HCT116 (cell line): ENCODE results near the gene PGC. TPM values are rescaled to one million over a fixed set of nuclear protein-coding genes. Genes with fewer than 3 reads are reported as not detected.

ENCODE experiments used
- ATAC-seq: fragments of 200-7000 bp; cut with Tn5 transposase; 2 replicates; pipeline ENCODE4 v1.9.1; 2020; ENCODE audit warnings: mild to moderate bottlenecking, moderate library complexity
- BruUV-seq: library from RNA; stranded (reverse); fragments of 400-500 nt; replicated peaks from 2 replicates; lab custom pipeline; 2021; lab: Mats Ljungman, UMichigan
- CTCF ChIA-PET: fragments of 300-600 bp; sonication (Branson Sonifier 250); formaldehyde crosslinking; loops from one replicate; lab custom pipeline; 2021; ENCODE audit warnings: antibody characterized with exemption; lab: Charles Lee
- POLR2A ChIA-PET: fragments of 300-600, 350-600 bp; sonication (Branson Sonifier 250); formaldehyde crosslinking; loops from one replicate; lab custom pipeline; 2021; ENCODE audit warnings: antibody characterized with exemption; lab: Charles Lee
- RAD21 ChIA-PET, 2 experiments: fragments of 300-600 bp; sonication (Branson Sonifier 250); formaldehyde crosslinking; loops; one replicate each; lab custom pipeline; 2023; ENCODE audit warnings: low total read pairs in 2 of 2; ENCODE audit not compliant: uncharacterized antibody in 2 of 2, unreplicated experiment in 2 of 2, low non-redundant PET in 1 of 2; lab: Charles Lee
- DNase-seq: peaks from one replicate; pipeline ENCODE4 v3.0.0-alpha.2; 2010; ENCODE audit warnings: low read depth, low spot score
- H2AFZ ChIP-seq: fragments of 200-600 bp; shearing (Covaris generic), sonication (generic); 2 replicates; pipeline ENCODE4 v1.6.1; 2017; ENCODE audit warnings: low read depth, mixed run types, mixed read lengths, antibody characterized with exemption, low read length; ENCODE audit not compliant: poor library complexity, severe bottlenecking
- H3K27ac ChIP-seq: 2 replicates; pipeline ENCODE4 v1.5.1; 2012; ENCODE audit warnings: low read depth, low read length
- H3K27me3 ChIP-seq: fragments of 200-600 bp; sonication (generic); 2 replicates; pipeline ENCODE4 v1.6.1; 2016; ENCODE audit warnings: mixed run types, low read length, mixed read lengths; ENCODE audit not compliant: insufficient read depth
- H3K36me3 ChIP-seq, 2 experiments: fragments of 200-500 bp in 1 of 2; fragments of 200-600 bp in 1 of 2; sonication (Bioruptor generic) in 1 of 2; sonication (generic) in 1 of 2; 2 replicates each; pipeline versions ENCODE4 v1.5.1 to v1.6.1; 2014 to 2016; ENCODE audit warnings: low read length in 2 of 2, inconsistent platforms in 1 of 2, mixed read lengths in 1 of 2, mixed run types in 1 of 2; ENCODE audit not compliant: insufficient read depth in 2 of 2, control insufficient read depth in 1 of 2
- H3K4me1 ChIP-seq, 2 experiments: fragments of 200-600 bp in 1 of 2; sonication (generic) in 1 of 2; 2 replicates each; pipeline versions ENCODE4 v1.5.1 to v1.6.1; 2012 to 2017; ENCODE audit warnings: low read length in 2 of 2, inconsistent platforms in 1 of 2, mild to moderate bottlenecking in 1 of 2, mixed read lengths in 1 of 2, mixed run types in 1 of 2, moderate library complexity in 1 of 2; ENCODE audit not compliant: insufficient read depth in 2 of 2, control insufficient read depth in 1 of 2
- H3K4me2 ChIP-seq: fragments of 200-600 bp; sonication (generic); 2 replicates; pipeline ENCODE4 v1.6.1; 2017; ENCODE audit warnings: mixed run types, low read length, mixed read lengths
- H3K4me3 ChIP-seq, 2 experiments: fragments of 200-600 bp in 1 of 2; sonication (generic) in 1 of 2; replicated peaks in 1 of 2; 2 replicates each; pipeline ENCODE4 v1.5.1; 2011 to 2016; ENCODE audit warnings: low read length in 2 of 2, control low read depth in 1 of 2, low read depth in 1 of 2, mild to moderate bottlenecking in 1 of 2, mixed read lengths in 1 of 2, mixed run types in 1 of 2
- H3K79me2 ChIP-seq: fragments of 200-600 bp; sonication (generic); 2 replicates; pipeline ENCODE4 v1.6.1; 2017; ENCODE audit warnings: mild to moderate bottlenecking, mixed run types, low read length, moderate library complexity, mixed read lengths; ENCODE audit not compliant: insufficient read depth
- H3K9ac ChIP-seq: fragments of 200-600 bp; sonication (generic); 2 replicates; pipeline ENCODE4 v1.6.1; 2016; ENCODE audit warnings: low read length, mixed read lengths
- H3K9me2 ChIP-seq: fragments of 200-600 bp; sonication (generic), shearing (Covaris generic); 2 replicates; pipeline ENCODE4 v1.6.1; 2017; ENCODE audit warnings: mixed run types, mild to moderate bottlenecking, moderate library complexity; ENCODE audit not compliant: insufficient read depth
- H3K9me3 ChIP-seq, 2 experiments: fragments of 200-500 bp in 1 of 2; fragments of 200-600 bp in 1 of 2; sonication (Bioruptor generic) in 1 of 2; sonication (generic) in 1 of 2; 2 replicates each; pipeline ENCODE4 v1.6.1; 2014 to 2017; ENCODE audit warnings: low read length in 2 of 2, mixed read lengths in 2 of 2, inconsistent platforms in 1 of 2, low read depth in 1 of 2, mild to moderate bottlenecking in 1 of 2, mixed run types in 1 of 2, moderate library complexity in 1 of 2; ENCODE audit not compliant: control insufficient read depth in 1 of 2, insufficient read depth in 1 of 2
- H4K20me1 ChIP-seq: fragments of 200-600 bp; sonication (generic), shearing (Covaris generic); 2 replicates; pipeline ENCODE4 v1.6.1; 2017; ENCODE audit warnings: mixed run types, mild to moderate bottlenecking, moderate library complexity; ENCODE audit not compliant: insufficient read depth
- EGR1 ChIP-seq: IDR thresholded peaks from 2 replicates; pipeline ENCODE4 v1.6.1; 2012; ENCODE audit warnings: low read depth
- ELF1 ChIP-seq: IDR thresholded peaks from 2 replicates; pipeline ENCODE4 v1.6.1; 2012; ENCODE audit warnings: low read depth, borderline replicate concordance
- EZH2 ChIP-seq: fragments of 200-600 bp; sonication (generic); IDR thresholded peaks from 2 replicates; pipeline ENCODE4 v1.6.1; 2017; ENCODE audit warnings: antibody characterized with exemption, mixed run types
- POLR2A ChIP-seq: IDR thresholded peaks from 2 replicates; pipeline ENCODE4 v1.7.0; 2011; ENCODE audit warnings: borderline replicate concordance; ENCODE audit not compliant: insufficient read depth, insufficient read length; ENCODE audit errors: extremely low read depth
- RAD21 ChIP-seq: IDR thresholded peaks from 2 replicates; pipeline ENCODE4 v1.6.1; 2012; ENCODE audit warnings: low read depth, mild to moderate bottlenecking
- SIN3A ChIP-seq: IDR thresholded peaks from 2 replicates; pipeline ENCODE4 v1.6.1; 2012; ENCODE audit warnings: low read depth
- YY1 ChIP-seq: IDR thresholded peaks from 2 replicates; pipeline ENCODE4 v1.6.1; 2011; ENCODE audit warnings: low read length, low read depth, moderate library complexity, mild to moderate bottlenecking; ENCODE audit not compliant: insufficient replicate concordance; ENCODE audit errors: extremely low read depth
- ZFX ChIP-seq: fragments of 450-650 bp; IDR thresholded peaks from 2 replicates; pipeline ENCODE4 v1.6.1; 2017
- ZNF274 ChIP-seq: fragments of 200-500 bp; sonication (Bioruptor generic); IDR thresholded peaks from 2 replicates; pipeline ENCODE4 v1.6.1; 2014; ENCODE audit warnings: mild to moderate bottlenecking, low read depth, low read length, inconsistent platforms
- intact Hi-C: fragments of 100-400 bp; cut with micrococcal nuclease; formaldehyde crosslinking; loops from 2 replicates; pipeline ENCODE4 v1.10.0; 2022
- total RNA-seq: library from RNA; stranded (reverse); gene quantifications from one replicate; pipeline ENCODE4 v1.2.1, GENCODE V29; 2021; ENCODE audit not compliant: unreplicated experiment
- TF ChIP-seq, protein P1 (sequence below): IDR thresholded peaks from 2 replicates; pipeline ENCODE4 v1.6.1; 2012
- TF ChIP-seq, protein P2 (sequence below): IDR thresholded peaks from 2 replicates; pipeline ENCODE4 v1.6.1; 2012
- TF ChIP-seq, protein P3 (sequence below), 3 experiments: fragments of 200-600 bp in 1 of 3; sonication (generic) in 1 of 3; IDR thresholded peaks in 2 of 3; conservative IDR thresholded peaks in 1 of 3; 2 replicates each; pipeline ENCODE4 v1.5.1; 2012 to 2017; ENCODE audit warnings: low read depth in 2 of 3, low read length in 2 of 3, antibody characterized with exemption in 1 of 3, borderline replicate concordance in 1 of 3, control low read depth in 1 of 3, mild to moderate bottlenecking in 1 of 3, mixed read lengths in 1 of 3, mixed run types in 1 of 3, moderate library complexity in 1 of 3; ENCODE audit not compliant: insufficient read depth in 1 of 3
- TF ChIP-seq, protein P4 (sequence below): IDR thresholded peaks from 2 replicates; pipeline ENCODE4 v1.6.1; 2012; ENCODE audit warnings: low read depth

The PGC gene
- total RNA-seq, 1 experiment from 2014 or later: 1.2 TPM

DNA sequence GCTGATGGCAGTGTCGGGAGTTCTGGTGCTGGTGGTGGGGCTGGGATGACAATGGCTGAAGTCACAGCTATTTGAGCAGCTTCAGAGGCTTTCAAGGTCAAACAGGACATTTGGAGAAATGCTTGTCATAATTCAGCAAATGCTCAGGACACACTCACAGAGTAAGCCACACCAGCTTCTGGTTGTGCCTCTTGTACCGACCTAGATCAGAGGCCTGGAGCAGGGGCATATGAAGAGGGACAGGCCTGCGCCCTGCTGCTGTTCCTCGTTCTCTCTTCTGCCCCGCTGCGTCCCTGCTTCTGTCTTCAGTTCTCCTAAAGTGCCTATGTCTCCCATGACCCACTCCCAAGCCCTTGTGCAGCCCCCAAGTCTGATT is 893 bp upstream of the PGC start:
- Histone ChIP-seq H3K4me2 (no peak overlapping the region), H3K9me2 (no peaks in the 10 kb centered on the region), H3K36me3 (no peaks in the 10 kb centered on the region), H3K79me2 (no peaks in the 10 kb centered on the region), H3K4me1 (no peaks in the 10 kb centered on the region), H4K20me1 (no peaks in the 10 kb centered on the region), H3K27me3 (no peaks in the 10 kb centered on the region), H3K9ac (no peak overlapping the region), H3K9me3 (no peaks in the 10 kb centered on the region), H3K27ac (no peak overlapping the region), H2AFZ (no peak overlapping the region), H3K4me3 (no peak overlapping the region)
- intact Hi-C loops: no loop called here
- no peak for ATAC-seq
- no TSS peak for BruUV-seq
- POLR2A ChIA-PET: no interaction called here
- TF ChIP-seq POLR2A (no peak), ZFX (no peak), ELF1 (no peak), RAD21 (no peak), YY1 (no peak)
- TF ChIP-seq, protein P1, sequence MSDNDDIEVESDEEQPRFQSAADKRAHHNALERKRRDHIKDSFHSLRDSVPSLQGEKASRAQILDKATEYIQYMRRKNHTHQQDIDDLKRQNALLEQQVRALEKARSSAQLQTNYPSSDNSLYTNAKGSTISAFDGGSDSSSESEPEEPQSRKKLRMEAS: no peak
- TF ChIP-seq, protein P2, sequence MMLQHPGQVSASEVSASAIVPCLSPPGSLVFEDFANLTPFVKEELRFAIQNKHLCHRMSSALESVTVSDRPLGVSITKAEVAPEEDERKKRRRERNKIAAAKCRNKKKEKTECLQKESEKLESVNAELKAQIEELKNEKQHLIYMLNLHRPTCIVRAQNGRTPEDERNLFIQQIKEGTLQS: no peak
- TF ChIP-seq, protein P3, sequence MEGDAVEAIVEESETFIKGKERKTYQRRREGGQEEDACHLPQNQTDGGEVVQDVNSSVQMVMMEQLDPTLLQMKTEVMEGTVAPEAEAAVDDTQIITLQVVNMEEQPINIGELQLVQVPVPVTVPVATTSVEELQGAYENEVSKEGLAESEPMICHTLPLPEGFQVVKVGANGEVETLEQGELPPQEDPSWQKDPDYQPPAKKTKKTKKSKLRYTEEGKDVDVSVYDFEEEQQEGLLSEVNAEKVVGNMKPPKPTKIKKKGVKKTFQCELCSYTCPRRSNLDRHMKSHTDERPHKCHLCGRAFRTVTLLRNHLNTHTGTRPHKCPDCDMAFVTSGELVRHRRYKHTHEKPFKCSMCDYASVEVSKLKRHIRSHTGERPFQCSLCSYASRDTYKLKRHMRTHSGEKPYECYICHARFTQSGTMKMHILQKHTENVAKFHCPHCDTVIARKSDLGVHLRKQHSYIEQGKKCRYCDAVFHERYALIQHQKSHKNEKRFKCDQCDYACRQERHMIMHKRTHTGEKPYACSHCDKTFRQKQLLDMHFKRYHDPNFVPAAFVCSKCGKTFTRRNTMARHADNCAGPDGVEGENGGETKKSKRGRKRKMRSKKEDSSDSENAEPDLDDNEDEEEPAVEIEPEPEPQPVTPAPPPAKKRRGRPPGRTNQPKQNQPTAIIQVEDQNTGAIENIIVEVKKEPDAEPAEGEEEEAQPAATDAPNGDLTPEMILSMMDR (IDR thresholded peaks at IDR 0.05 in 2 of 3, conservative IDR thresholded peaks at IDR 0.05 in 1 of 3; ENCODE audit: borderline replicate concordance in 1 of 3, insufficient read depth in 1 of 3, low read depth in 2 of 3, low read length in 2 of 3): no peak
- no peak for DNase-seq
- RAD21 ChIA-PET: no interaction called here
- CTCF ChIA-PET: no interaction called here

DNA sequence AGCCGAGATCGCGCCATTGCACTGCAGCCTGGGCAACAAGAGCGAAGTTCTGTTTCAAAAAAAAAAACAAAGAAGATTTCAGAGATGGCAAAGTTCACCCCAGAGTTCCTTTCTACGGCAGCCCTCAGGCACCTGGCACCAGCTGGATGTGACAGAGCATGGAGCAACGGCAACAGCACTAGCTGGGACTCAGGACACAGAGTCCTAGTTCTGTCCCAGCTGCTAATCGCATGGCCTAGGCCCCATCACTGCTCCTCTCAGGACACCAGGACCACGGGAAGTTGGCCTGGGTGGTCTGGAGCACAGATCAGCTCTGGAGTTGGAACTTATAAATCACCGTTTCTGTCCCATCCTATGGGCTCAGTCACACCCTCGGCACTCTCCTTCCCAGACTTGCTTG is 1.1 kb downstream of the PGC start:
- no peaks in the 10 kb centered on the region for H3K36me3 ChIP-seq
- H3K79me2 ChIP-seq: no peaks in the 10 kb centered on the region
- no peaks in the 10 kb centered on the region for H3K9me3 ChIP-seq
- ChIA-PET RAD21 (no interaction called here), CTCF (no interaction called here), POLR2A (no interaction called here)
- H3K9ac ChIP-seq: no peak overlapping the region
- intact Hi-C loops: no loop called here
- H3K27me3 ChIP-seq: no peaks in the 10 kb centered on the region
- H3K9me2 ChIP-seq: no peaks in the 10 kb centered on the region
- H4K20me1 ChIP-seq: no peaks in the 10 kb centered on the region
- no peak overlapping the region for H3K27ac ChIP-seq
- H2AFZ ChIP-seq: no peak overlapping the region
- BruUV-seq: no TSS peak
- DNase-seq: no peak
- H3K4me3 ChIP-seq: no peak overlapping the region
- H3K4me1 ChIP-seq: peaks cover 6 to 15% of the 10 kb centered on the region in 2 experiments; a peak in 3 of 4 replicates
- H3K4me2 ChIP-seq: no peak overlapping the region
- ATAC-seq: no peak
- TF ChIP-seq SIN3A: no peak
- TF ChIP-seq EZH2: no peak
- TF ChIP-seq EGR1: no peak
- no peak for TF ChIP-seq ZNF274
- TF ChIP-seq, protein P4, sequence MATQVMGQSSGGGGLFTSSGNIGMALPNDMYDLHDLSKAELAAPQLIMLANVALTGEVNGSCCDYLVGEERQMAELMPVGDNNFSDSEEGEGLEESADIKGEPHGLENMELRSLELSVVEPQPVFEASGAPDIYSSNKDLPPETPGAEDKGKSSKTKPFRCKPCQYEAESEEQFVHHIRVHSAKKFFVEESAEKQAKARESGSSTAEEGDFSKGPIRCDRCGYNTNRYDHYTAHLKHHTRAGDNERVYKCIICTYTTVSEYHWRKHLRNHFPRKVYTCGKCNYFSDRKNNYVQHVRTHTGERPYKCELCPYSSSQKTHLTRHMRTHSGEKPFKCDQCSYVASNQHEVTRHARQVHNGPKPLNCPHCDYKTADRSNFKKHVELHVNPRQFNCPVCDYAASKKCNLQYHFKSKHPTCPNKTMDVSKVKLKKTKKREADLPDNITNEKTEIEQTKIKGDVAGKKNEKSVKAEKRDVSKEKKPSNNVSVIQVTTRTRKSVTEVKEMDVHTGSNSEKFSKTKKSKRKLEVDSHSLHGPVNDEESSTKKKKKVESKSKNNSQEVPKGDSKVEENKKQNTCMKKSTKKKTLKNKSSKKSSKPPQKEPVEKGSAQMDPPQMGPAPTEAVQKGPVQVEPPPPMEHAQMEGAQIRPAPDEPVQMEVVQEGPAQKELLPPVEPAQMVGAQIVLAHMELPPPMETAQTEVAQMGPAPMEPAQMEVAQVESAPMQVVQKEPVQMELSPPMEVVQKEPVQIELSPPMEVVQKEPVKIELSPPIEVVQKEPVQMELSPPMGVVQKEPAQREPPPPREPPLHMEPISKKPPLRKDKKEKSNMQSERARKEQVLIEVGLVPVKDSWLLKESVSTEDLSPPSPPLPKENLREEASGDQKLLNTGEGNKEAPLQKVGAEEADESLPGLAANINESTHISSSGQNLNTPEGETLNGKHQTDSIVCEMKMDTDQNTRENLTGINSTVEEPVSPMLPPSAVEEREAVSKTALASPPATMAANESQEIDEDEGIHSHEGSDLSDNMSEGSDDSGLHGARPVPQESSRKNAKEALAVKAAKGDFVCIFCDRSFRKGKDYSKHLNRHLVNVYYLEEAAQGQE: no peak
- no peak for TF ChIP-seq YY1
